Osteoblast (primary cell): ENCODE results near the gene RNF44. TPM values are rescaled to one million over a fixed set of nuclear protein-coding genes. Genes with fewer than 3 reads are reported as not detected.

Experiments
- DNase-seq: peaks from one replicate; pipeline ENCODE4 v3.0.0; 2011; ENCODE audit warnings: low spot score, mixed read lengths; ENCODE audit not compliant: insufficient read length; ENCODE audit errors: missing footprints
- H2AFZ ChIP-seq: 2 replicates; pipeline ENCODE4 v1.6.0; 2011; ENCODE audit warnings: mild to moderate bottlenecking, low read length
- H3K27ac ChIP-seq: 2 replicates; pipeline ENCODE4 v1.5.1; 2011; ENCODE audit warnings: mild to moderate bottlenecking, low read depth, low read length, moderate library complexity
- H3K27me3 ChIP-seq: 2 replicates; pipeline ENCODE4 v1.6.0; 2012; ENCODE audit warnings: mild to moderate bottlenecking, control low read depth, inconsistent platforms, low read length, moderate library complexity; ENCODE audit not compliant: insufficient read depth
- H3K36me3 ChIP-seq: 2 replicates; pipeline ENCODE4 v1.5.1; 2011; ENCODE audit warnings: mild to moderate bottlenecking, low read length, control low read depth, moderate library complexity; ENCODE audit not compliant: insufficient read depth
- H3K4me1 ChIP-seq: 2 replicates; pipeline ENCODE4 v1.5.1; 2011; ENCODE audit warnings: mild to moderate bottlenecking, low read length, control low read depth, moderate library complexity; ENCODE audit not compliant: insufficient read depth
- H3K4me2 ChIP-seq: 2 replicates; pipeline ENCODE4 v1.6.0; 2011; ENCODE audit warnings: mild to moderate bottlenecking, low read length; ENCODE audit not compliant: insufficient read depth
- H3K4me3 ChIP-seq: fragments of 200-600 bp; sonication (generic); 3 replicates; pipeline ENCODE4 v1.5.1; 2012; ENCODE audit warnings: mild to moderate bottlenecking, low read length, inconsistent platforms; ENCODE audit not compliant: insufficient read depth
- H3K79me2 ChIP-seq: 2 replicates; pipeline ENCODE4 v1.6.0; 2012; ENCODE audit warnings: mild to moderate bottlenecking, low read length, control low read depth, inconsistent platforms; ENCODE audit not compliant: insufficient read depth
- H3K9me3 ChIP-seq: 2 replicates; pipeline ENCODE4 v1.5.1; 2011; ENCODE audit warnings: low read depth, low read length, control low read depth
- H4K20me1 ChIP-seq: 2 replicates; pipeline ENCODE4 v1.6.0; 2012; ENCODE audit warnings: mild to moderate bottlenecking, low read length, control low read depth; ENCODE audit not compliant: insufficient read depth
- CTCF ChIP-seq: IDR thresholded peaks from 2 replicates; pipeline ENCODE4 v1.5.1; 2011; ENCODE audit warnings: mild to moderate bottlenecking, low read depth, low read length, moderate library complexity; ENCODE audit errors: extremely low read depth
- total RNA-seq: library from RNA; depleted of rRNA; stranded (reverse); fragments of >200 nt; gene quantifications from 2 replicates; pipeline ENCODE4 v1.2.3, GENCODE V29; 2012

Gene RNF44
- total RNA-seq, 1 donor: 5.4 TPM

- no peak overlapping the region for H2AFZ ChIP-seq
- no peak for TF ChIP-seq CTCF
- no peaks in the 10 kb centered on the region for H3K4me1 ChIP-seq
These were observed 22.8 kb downstream of the RNF44 start for GRCh38 chr5:176514244-176514950.

DNA sequence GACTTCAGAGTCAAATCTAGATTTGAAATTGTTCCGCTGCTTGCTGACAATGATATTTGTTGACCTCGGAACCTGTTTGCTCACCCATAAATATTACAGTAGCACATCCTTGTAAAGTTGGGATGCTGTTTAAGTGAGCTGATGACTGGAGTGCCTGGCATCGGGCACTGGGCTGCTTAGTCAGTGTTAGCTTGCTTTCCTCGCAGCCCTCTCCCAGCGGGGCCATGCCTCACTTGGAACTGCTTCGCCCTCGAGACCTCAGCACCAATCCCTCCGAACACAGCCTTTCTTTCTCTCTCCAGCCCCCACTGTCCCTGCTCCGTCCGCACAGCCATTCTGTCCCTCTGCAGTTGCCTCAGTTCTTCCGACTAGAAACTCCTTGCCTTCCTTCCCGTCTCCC is 23.4 kb downstream of the RNF44 start:
- no peak overlapping the region for H3K4me3 ChIP-seq
- H3K4me2 ChIP-seq: no peak overlapping the region
- no peaks in the 10 kb centered on the region for H3K27me3 ChIP-seq
- H3K4me1 ChIP-seq: no peaks in the 10 kb centered on the region
- no peak for TF ChIP-seq CTCF
- H4K20me1 ChIP-seq: no peaks in the 10 kb centered on the region
- no peak for DNase-seq
- no peak overlapping the region for H2AFZ ChIP-seq
- no peaks in the 10 kb centered on the region for H3K79me2 ChIP-seq
- H3K9me3 ChIP-seq: no peaks in the 10 kb centered on the region
- H3K36me3 ChIP-seq: peaks cover 9% of the 10 kb centered on the region
- no peak overlapping the region for H3K27ac ChIP-seq

More at GRCh38 chr5:176514244-176514950, 22.8 kb downstream of the RNF44 start:
- Histone ChIP-seq H4K20me1 (no peaks in the 10 kb centered on the region), H3K36me3 (peaks cover 3% of the 10 kb centered on the region), H3K27ac (no peak overlapping the region), H3K4me3 (no peak overlapping the region), H3K27me3 (no peaks in the 10 kb centered on the region), H3K9me3 (no peaks in the 10 kb centered on the region), H3K79me2 (no peaks in the 10 kb centered on the region), H3K4me2 (no peak overlapping the region)
- no peak for DNase-seq

- no peak overlapping the region for H3K27ac ChIP-seq
- no peaks in the 10 kb centered on the region for H3K79me2 ChIP-seq
- no peaks in the 10 kb centered on the region for H4K20me1 ChIP-seq
- H3K36me3 ChIP-seq: peaks cover 50% of the 10 kb centered on the region
- H3K9me3 ChIP-seq: no peaks in the 10 kb centered on the region
- TF ChIP-seq CTCF: no peak
- no peak overlapping the region for H3K4me3 ChIP-seq
- DNase-seq: no peak
- no peak overlapping the region for H2AFZ ChIP-seq
- no peak overlapping the region for H3K4me2 ChIP-seq
- no peaks in the 10 kb centered on the region for H3K4me1 ChIP-seq
- no peaks in the 10 kb centered on the region for H3K27me3 ChIP-seq
These were observed 28.6 kb downstream of the RNF44 start for GRCh38 chr5:176508603-176509002.

DNA sequence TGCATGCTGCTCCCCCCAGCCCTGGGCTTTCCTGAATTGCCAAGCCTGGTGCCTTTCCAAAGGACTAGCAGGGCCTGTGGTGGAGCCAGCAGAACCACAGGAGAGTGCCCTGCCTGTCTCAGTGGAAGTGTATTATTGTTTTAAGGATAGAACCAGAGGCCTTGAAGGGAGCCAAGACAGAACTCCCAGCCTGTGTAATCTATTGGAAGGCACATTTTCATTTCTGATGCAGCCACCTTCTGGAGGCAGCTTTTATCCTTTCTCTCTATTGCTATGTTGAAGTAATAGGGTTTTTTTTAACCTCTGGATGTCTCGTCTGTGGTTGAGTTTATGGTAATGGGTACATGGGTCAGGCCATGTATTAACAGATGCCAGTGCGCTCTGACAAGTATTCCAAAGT is 29.3 kb downstream of the RNF44 start:
- Histone ChIP-seq H3K27me3 (no peaks in the 10 kb centered on the region), H2AFZ (no peak overlapping the region), H3K36me3 (peaks cover 54% of the 10 kb centered on the region), H4K20me1 (no peaks in the 10 kb centered on the region), H3K4me3 (no peak overlapping the region), H3K79me2 (no peaks in the 10 kb centered on the region), H3K9me3 (no peaks in the 10 kb centered on the region), H3K4me1 (no peaks in the 10 kb centered on the region), H3K27ac (no peak overlapping the region), H3K4me2 (no peak overlapping the region)
- TF ChIP-seq CTCF: no peak
- DNase-seq: no peak
